Smooth muscle cell (in vitro differentiated cells): ENCODE measurements around the gene DNAJA3. TPM values are rescaled to one million over a fixed set of nuclear protein-coding genes. Genes with fewer than 3 reads are reported as not detected.

Source experiments
- DNase-seq: peaks from one replicate; lab custom pipeline; 2025; ENCODE audit not compliant: unreplicated experiment; lab: John Stamatoyannopoulos, UW
- H2AFZ ChIP-seq: fragments of 200-600 bp; sonication (generic); 2 replicates; pipeline ENCODE4 v1.6.0; 2016; ENCODE audit warnings: antibody characterized with exemption, low read depth, mild to moderate bottlenecking
- H3F3A ChIP-seq: fragments of 200-600 bp; sonication (generic); 2 replicates; pipeline ENCODE4 v1.6.0; 2017; ENCODE audit warnings: antibody characterized with exemption, low read depth
- H3K27ac ChIP-seq: fragments of 200-600 bp; sonication (generic); 2 replicates; pipeline ENCODE4 v1.5.1; 2016; ENCODE audit warnings: low read depth, mild to moderate bottlenecking
- H3K27me3 ChIP-seq: fragments of 200-600 bp; sonication (generic); 2 replicates; pipeline ENCODE4 v1.6.1; 2016; ENCODE audit warnings: low read depth, mild to moderate bottlenecking
- H3K36me3 ChIP-seq: fragments of 200-600 bp; sonication (generic); 2 replicates; pipeline ENCODE4 v1.5.1; 2016; ENCODE audit warnings: low read depth
- H3K4me1 ChIP-seq: fragments of 200-600 bp; sonication (generic); 2 replicates; pipeline ENCODE4 v1.5.1; 2016; ENCODE audit warnings: low read depth
- H3K4me2 ChIP-seq: fragments of 200-600 bp; sonication (generic); 2 replicates; pipeline ENCODE4 v1.6.0; 2016; ENCODE audit warnings: mild to moderate bottlenecking
- H3K4me3 ChIP-seq: fragments of 200-600 bp; sonication (generic); 2 replicates; pipeline ENCODE4 v1.5.1; 2016; ENCODE audit warnings: mild to moderate bottlenecking
- H3K79me2 ChIP-seq: fragments of 200-600 bp; sonication (generic); 2 replicates; pipeline ENCODE4 v1.6.0; 2016; ENCODE audit warnings: low read depth, mild to moderate bottlenecking
- H3K9ac ChIP-seq: fragments of 200-600 bp; sonication (generic); 2 replicates; pipeline ENCODE4 v1.6.0; 2016; ENCODE audit warnings: low read depth
- H3K9me3 ChIP-seq: fragments of 200-600 bp; sonication (generic); replicated peaks from 2 replicates; pipeline ENCODE4 v1.5.1; 2016; ENCODE audit warnings: low read depth
- H4K20me1 ChIP-seq: fragments of 200-600 bp; sonication (generic); 2 replicates; pipeline ENCODE4 v1.6.0; 2016; ENCODE audit warnings: low read depth
- WGBS: methylation state at CpG from one replicate; pipeline ENCODE4 v1.1.7; 2016; ENCODE audit warnings: low lambda C conversion rate; 5-methylcytosine and 5-hydroxymethylcytosine counted together
- polyA plus RNA-seq: library from polyadenylated mRNA; unstranded; fragments of >200 nt; fragmentation: Nextera tagmentation; extraction: Ambion mirVana; gene quantifications from 2 replicates; pipeline ENCODE4 v1.2.1, GENCODE V29; 2016
- total RNA-seq: library from RNA; depleted of rRNA; stranded (reverse); fragments of >200 nt; gene quantifications from 2 replicates; pipeline ENCODE4 v1.2.3, GENCODE V29; 2014
- TF ChIP-seq, protein P1 (sequence below): fragments of 200-600 bp; sonication (generic); IDR thresholded peaks from 2 replicates; pipeline ENCODE4 v1.5.1; 2017; ENCODE audit warnings: borderline replicate concordance, mild to moderate bottlenecking, antibody characterized with exemption; ENCODE audit not compliant: insufficient read depth, poor library complexity, severe bottlenecking

DNAJA3 gene
- total and polyA plus RNA-seq, 2 experiments from 2014 or later: 42.6 to 42.7 TPM

DNA sequence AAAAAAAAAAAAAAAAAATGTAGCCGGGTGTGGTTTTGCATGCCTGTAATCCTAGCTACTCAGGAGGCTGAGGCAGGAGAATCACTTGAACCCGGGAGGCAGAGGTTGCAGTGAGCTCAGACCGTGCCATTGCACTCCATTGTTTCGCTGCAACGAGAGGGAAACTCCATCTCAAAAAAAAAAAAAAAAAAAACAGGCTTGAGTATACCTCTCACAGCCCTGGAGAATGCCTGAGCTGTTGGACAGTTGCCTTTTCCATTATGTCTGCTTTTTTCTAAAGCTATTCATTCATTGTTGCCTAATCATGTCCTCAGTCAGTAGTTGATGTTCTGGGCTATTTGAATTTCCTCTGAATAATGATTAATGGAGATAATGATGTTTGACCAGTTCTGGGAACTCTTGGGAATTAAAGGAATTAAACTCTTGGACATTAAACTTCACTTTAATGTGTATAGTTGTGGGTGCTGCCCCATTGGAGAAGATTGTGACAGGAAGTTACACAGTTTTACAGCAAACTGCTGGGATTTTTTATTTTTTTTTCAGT, 62.4 kb downstream of the DNAJA3 start:
- WGBS: 87% methylated on average over 5 of the region's 5 CpGs
- H3F3A ChIP-seq: peaks cover 5% of the 10 kb centered on the region
- H3K79me2 ChIP-seq: peaks cover 45% of the 10 kb centered on the region
- DNase-seq: no peak
- no peaks in the 10 kb centered on the region for H3K4me1 ChIP-seq
- TF ChIP-seq, protein P1, sequence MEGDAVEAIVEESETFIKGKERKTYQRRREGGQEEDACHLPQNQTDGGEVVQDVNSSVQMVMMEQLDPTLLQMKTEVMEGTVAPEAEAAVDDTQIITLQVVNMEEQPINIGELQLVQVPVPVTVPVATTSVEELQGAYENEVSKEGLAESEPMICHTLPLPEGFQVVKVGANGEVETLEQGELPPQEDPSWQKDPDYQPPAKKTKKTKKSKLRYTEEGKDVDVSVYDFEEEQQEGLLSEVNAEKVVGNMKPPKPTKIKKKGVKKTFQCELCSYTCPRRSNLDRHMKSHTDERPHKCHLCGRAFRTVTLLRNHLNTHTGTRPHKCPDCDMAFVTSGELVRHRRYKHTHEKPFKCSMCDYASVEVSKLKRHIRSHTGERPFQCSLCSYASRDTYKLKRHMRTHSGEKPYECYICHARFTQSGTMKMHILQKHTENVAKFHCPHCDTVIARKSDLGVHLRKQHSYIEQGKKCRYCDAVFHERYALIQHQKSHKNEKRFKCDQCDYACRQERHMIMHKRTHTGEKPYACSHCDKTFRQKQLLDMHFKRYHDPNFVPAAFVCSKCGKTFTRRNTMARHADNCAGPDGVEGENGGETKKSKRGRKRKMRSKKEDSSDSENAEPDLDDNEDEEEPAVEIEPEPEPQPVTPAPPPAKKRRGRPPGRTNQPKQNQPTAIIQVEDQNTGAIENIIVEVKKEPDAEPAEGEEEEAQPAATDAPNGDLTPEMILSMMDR: no peak
- H3K36me3 ChIP-seq: no peaks in the 10 kb centered on the region
- H3K9ac ChIP-seq: no peak overlapping the region
- H3K4me2 ChIP-seq: peak overlapping the region; percentile 49
- H4K20me1 ChIP-seq: peaks cover 67% of the 10 kb centered on the region
- H3K27me3 ChIP-seq: no peaks in the 10 kb centered on the region
- H3K27ac ChIP-seq: peak overlapping the region; percentile 30
- H3K4me3 ChIP-seq: no peak overlapping the region
- H3K9me3 ChIP-seq: no peaks in the 10 kb centered on the region
- H2AFZ ChIP-seq: no peak overlapping the region

DNA sequence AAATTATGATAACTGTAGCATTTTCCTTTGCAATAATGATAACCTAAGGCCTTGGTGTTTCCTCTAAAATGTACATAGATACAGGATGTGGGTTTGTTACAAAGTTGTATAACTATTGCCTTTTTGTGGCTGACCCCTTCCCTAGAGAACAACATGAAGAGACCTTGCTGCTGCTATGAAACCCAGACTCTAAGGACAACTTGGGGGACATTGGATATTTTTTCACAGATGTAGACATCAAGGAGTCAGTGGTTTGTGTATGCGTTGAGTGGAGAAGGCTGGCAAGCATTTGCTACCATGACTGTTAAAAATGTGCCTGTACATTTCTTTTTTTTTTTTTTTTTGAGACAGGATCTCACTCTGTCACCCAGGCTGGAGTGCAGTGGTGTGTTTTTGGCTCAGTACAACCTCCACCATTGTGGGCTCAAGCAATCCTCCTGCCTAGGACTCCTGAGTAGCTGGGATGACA, 62.9 kb downstream of the DNAJA3 start:
- H3K4me2 ChIP-seq: peak overlapping the region; percentile 49

DNA sequence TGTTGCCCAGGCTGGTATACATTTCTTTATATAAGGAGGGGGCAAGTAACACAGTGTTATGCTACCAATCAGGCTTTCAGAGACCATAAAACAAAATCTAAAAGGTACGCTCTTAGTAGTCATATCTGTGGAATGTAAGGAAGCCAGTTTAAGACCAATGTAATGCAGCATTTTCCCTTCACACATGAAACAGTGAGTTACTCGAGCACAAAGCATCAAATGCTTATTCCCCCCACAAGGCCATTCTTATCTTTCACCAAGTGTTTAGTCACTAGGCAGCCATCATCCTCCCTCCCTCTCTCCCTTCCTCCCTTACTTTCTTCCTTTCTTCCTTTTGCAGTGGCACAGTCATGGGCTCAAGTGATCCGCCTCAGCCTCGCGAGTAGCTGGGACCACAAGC, 63.4 kb downstream of the DNAJA3 start:
- no peaks in the 10 kb centered on the region for H3K4me1 ChIP-seq
- H3K27me3 ChIP-seq: no peaks in the 10 kb centered on the region
- H3K4me2 ChIP-seq: peak overlapping the region; percentile 49
- no peaks in the 10 kb centered on the region for H3K36me3 ChIP-seq
- peaks cover 5% of the 10 kb centered on the region for H3F3A ChIP-seq
- 45% methylated on average over 5 of the region's 5 CpGs for WGBS
- H3K9me3 ChIP-seq: no peaks in the 10 kb centered on the region
- H2AFZ ChIP-seq: no peak overlapping the region
- TF ChIP-seq, protein P1: no peak
- H3K79me2 ChIP-seq: peaks cover 44% of the 10 kb centered on the region
- no peak overlapping the region for H3K4me3 ChIP-seq
- DNase-seq: no peak
- no peak overlapping the region for H3K9ac ChIP-seq
- H4K20me1 ChIP-seq: peaks cover 69% of the 10 kb centered on the region
- peak overlapping the region; percentile 68 for H3K27ac ChIP-seq

More for the DNA sequence above, 62.9 kb downstream of the DNAJA3 start:
- TF ChIP-seq, protein P1: no peak
- H3K4me3 ChIP-seq: no peak overlapping the region
- H3K4me1 ChIP-seq: no peaks in the 10 kb centered on the region
- WGBS: 89% methylated on average over 1 of the region's 1 CpG
- peaks cover 45% of the 10 kb centered on the region for H3K79me2 ChIP-seq
- no peaks in the 10 kb centered on the region for H3K36me3 ChIP-seq
- peaks cover 5% of the 10 kb centered on the region for H3F3A ChIP-seq
- DNase-seq: no peak
- no peak overlapping the region for H2AFZ ChIP-seq
- H3K9me3 ChIP-seq: no peaks in the 10 kb centered on the region
- peaks cover 67% of the 10 kb centered on the region for H4K20me1 ChIP-seq
- no peak overlapping the region for H3K9ac ChIP-seq
- H3K27ac ChIP-seq: peak overlapping the region; percentile 30
- no peaks in the 10 kb centered on the region for H3K27me3 ChIP-seq

DNA sequence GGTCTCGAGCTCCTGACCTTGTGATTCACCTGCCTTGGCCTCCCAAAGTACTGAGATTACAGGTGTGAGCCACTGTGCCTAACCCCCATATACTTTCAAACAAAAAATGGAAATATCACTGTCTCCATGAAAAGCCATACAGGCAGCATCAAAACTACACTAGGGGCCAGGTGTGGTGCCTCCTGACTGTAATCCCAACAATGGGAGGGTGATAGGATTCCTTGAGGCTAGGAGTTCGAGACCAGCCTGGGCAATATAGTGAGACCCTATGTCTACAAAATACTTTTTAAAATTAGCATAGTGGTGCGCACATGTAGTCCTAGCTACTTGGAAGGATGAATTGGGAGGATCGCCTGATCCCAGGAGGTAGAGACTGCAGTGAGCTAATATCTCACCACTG, 66.2 kb downstream of the DNAJA3 start:
- Histone ChIP-seq H3F3A (peaks cover 23% of the 10 kb centered on the region), H4K20me1 (peaks cover 85% of the 10 kb centered on the region), H3K4me2 (no peak overlapping the region), H3K36me3 (no peaks in the 10 kb centered on the region), H3K9me3 (no peaks in the 10 kb centered on the region), H3K79me2 (peaks cover 27% of the 10 kb centered on the region), H3K27ac (no peak overlapping the region), H2AFZ (no peak overlapping the region), H3K4me1 (no peaks in the 10 kb centered on the region), H3K4me3 (no peak overlapping the region), H3K27me3 (no peaks in the 10 kb centered on the region), H3K9ac (no peak overlapping the region)
- no peak for DNase-seq
- WGBS: 100% methylated on average over 4 of the region's 4 CpGs
- TF ChIP-seq, protein P1: no peak
